OCI-LY7 (cell line): ENCODE measurements around the gene NTF3. TPM values are rescaled to one million over a fixed set of nuclear protein-coding genes. Genes with fewer than 3 reads are reported as not detected.

Experiments
- BruUV-seq: library from RNA; stranded (reverse); fragments of 400-500 nt; replicated peaks from 2 replicates; lab custom pipeline; 2021; lab: Mats Ljungman, UMichigan
- CTCF ChIA-PET: fragments of 300-600 bp; sonication (Branson Sonifier 250); formaldehyde crosslinking; loops from one replicate; lab custom pipeline; 2022; ENCODE audit warnings: antibody characterized with exemption; ENCODE audit not compliant: unreplicated experiment; lab: Charles Lee
- POLR2A ChIA-PET: fragments of 300-600 bp; sonication (Branson Sonifier 250); formaldehyde crosslinking; loops from one replicate; lab custom pipeline; 2022; ENCODE audit warnings: antibody characterized with exemption; lab: Charles Lee
- DNase-seq: peaks from one replicate; pipeline ENCODE4 v3.0.0-alpha.2; 2015; ENCODE audit warnings: low spot score
- H2AFZ ChIP-seq: fragments of 200-600 bp; sonication (generic), shearing (Covaris generic); 2 replicates; pipeline ENCODE4 v1.6.1; 2014; ENCODE audit warnings: mild to moderate bottlenecking, antibody characterized with exemption, low read length, moderate library complexity
- H3K27ac ChIP-seq: fragments of 200-600 bp; sonication (generic); 2 replicates; pipeline ENCODE4 v1.5.1; 2014; ENCODE audit warnings: mixed run types, low read depth, mild to moderate bottlenecking, moderate library complexity, low read length, inconsistent platforms; ENCODE audit not compliant: poor library complexity, severe bottlenecking
- H3K36me3 ChIP-seq: fragments of 200-600 bp; sonication (generic); 2 replicates; pipeline ENCODE4 v1.6.1; 2014; ENCODE audit warnings: mild to moderate bottlenecking, antibody characterized with exemption, low read length, moderate library complexity, mixed read lengths; ENCODE audit not compliant: insufficient read depth
- H3K4me1 ChIP-seq: fragments of 200-600 bp; sonication (generic); 2 replicates; pipeline ENCODE4 v1.5.1; 2014; ENCODE audit warnings: mild to moderate bottlenecking, low read length; ENCODE audit not compliant: insufficient read depth, poor library complexity, severe bottlenecking
- H3K4me2 ChIP-seq: fragments of 200-600 bp; sonication (generic); 2 replicates; pipeline ENCODE4 v1.6.1; 2014; ENCODE audit warnings: mild to moderate bottlenecking, low read length
- H3K4me3 ChIP-seq: fragments of 200-600 bp; sonication (generic); 2 replicates; pipeline ENCODE4 v1.5.1; 2014; ENCODE audit warnings: mild to moderate bottlenecking, low read depth, low read length; ENCODE audit not compliant: poor library complexity, severe bottlenecking
- H3K79me2 ChIP-seq: fragments of 200-600 bp; sonication (generic); 2 replicates; pipeline ENCODE4 v1.6.1; 2016; ENCODE audit warnings: low read depth, mild to moderate bottlenecking, low read length, moderate library complexity, mixed read lengths; ENCODE audit not compliant: insufficient read depth
- H3K9me2 ChIP-seq: fragments of 200-600 bp; sonication (generic); 2 replicates; pipeline ENCODE4 v1.6.1; 2016; ENCODE audit warnings: mild to moderate bottlenecking, low read length, mixed read lengths; ENCODE audit not compliant: insufficient read depth
- H3K9me3 ChIP-seq: fragments of 200-600 bp; sonication (generic); 2 replicates; pipeline ENCODE4 v1.6.1; 2014; ENCODE audit warnings: mild to moderate bottlenecking, mixed run types, low read length, mixed read lengths
- H4K20me1 ChIP-seq: fragments of 200-600 bp; sonication (generic); 2 replicates; pipeline ENCODE4 v1.6.1; 2014; ENCODE audit warnings: mild to moderate bottlenecking, antibody characterized with exemption, low read length, moderate library complexity, mixed read lengths; ENCODE audit not compliant: insufficient read depth
- CTCF ChIP-seq: fragments of 200-600 bp; sonication (generic); conservative IDR thresholded peaks from 2 replicates; pipeline ENCODE4 v1.5.1; 2014; ENCODE audit warnings: mild to moderate bottlenecking, antibody characterized with exemption, low read length, moderate library complexity, mixed read lengths
- EZH2phosphoT487 ChIP-seq: fragments of 200-600 bp; sonication (generic); IDR thresholded peaks from 2 replicates; pipeline ENCODE4 v1.6.1; 2018; ENCODE audit warnings: low read depth, borderline replicate concordance, mild to moderate bottlenecking, mixed run types, antibody characterized with exemption, low read length, moderate library complexity, mixed read lengths
- intact Hi-C: fragments of 100-400 bp; cut with micrococcal nuclease; formaldehyde crosslinking; loops from one replicate; pipeline ENCODE4 v1.10.0; 2022; ENCODE audit not compliant: unreplicated experiment
- total RNA-seq, 2 experiments: library from RNA; depleted of rRNA in 1 of 2; stranded (reverse); fragments of >200 nt in 1 of 2; shearing (Covaris generic) in 1 of 2; gene quantifications; 2 replicates each; pipeline ENCODE4 v1.2.3, GENCODE V29; 2014 to 2022

The NTF3 gene
- total RNA-seq, 2 experiments from 2014 or later, result 9.6 to 11.5 TPM

DNA sequence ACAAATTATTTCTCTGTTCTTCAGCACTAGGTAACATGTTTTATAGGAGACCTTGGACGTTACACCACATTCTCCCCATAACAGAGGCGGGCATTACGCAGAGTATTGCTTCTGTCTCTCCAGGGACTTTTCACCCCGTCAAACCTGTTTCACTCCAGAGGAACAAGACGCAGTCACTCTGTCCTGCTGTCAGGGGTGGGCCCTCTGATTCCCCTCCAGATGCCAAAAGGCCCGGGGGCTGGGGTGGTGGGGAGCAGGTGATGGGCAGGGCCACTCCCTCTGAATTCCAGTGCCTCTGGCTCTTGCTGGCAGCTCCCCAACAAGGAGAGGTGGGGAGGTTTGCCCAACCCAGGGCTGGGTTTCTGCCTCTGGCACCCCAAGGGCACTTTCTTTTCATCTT is 71.9 kb downstream of the NTF3 start:
- no peaks in the 10 kb centered on the region for H3K4me1 ChIP-seq
- no peaks in the 10 kb centered on the region for H3K79me2 ChIP-seq
- ChIA-PET POLR2A (interaction anchor here (0.6 to 0.7 kb wide), 2 partner anchors 17 to 1037 kb away, joined by 3 read pairs; no protein-coding TSS in a partner anchor), CTCF (no interaction called here)
- no peak overlapping the region for H3K27ac ChIP-seq
- TF ChIP-seq CTCF (no peak), EZH2phosphoT487 (no peak)
- BruUV-seq, result no TSS peak
- no peaks in the 10 kb centered on the region for H4K20me1 ChIP-seq
- no peak for DNase-seq
- no peaks in the 10 kb centered on the region for H3K36me3 ChIP-seq
- no peaks in the 10 kb centered on the region for H3K9me2 ChIP-seq
- no peak overlapping the region for H2AFZ ChIP-seq
- H3K4me2 ChIP-seq, result no peak overlapping the region
- intact Hi-C loops, result no loop called here
- H3K4me3 ChIP-seq, result no peak overlapping the region
- no peaks in the 10 kb centered on the region for H3K9me3 ChIP-seq

GRCh38 chr12:5505116-5505515 is 73.2 kb downstream of the NTF3 start:
- POLR2A ChIA-PET, result no interaction called here
- TF ChIP-seq CTCF (no peak), EZH2phosphoT487 (no peak)
- Histone ChIP-seq H4K20me1 (no peaks in the 10 kb centered on the region), H3K4me3 (no peak overlapping the region), H3K79me2 (no peaks in the 10 kb centered on the region), H3K9me3 (no peaks in the 10 kb centered on the region), H3K27ac (no peak overlapping the region), H3K36me3 (no peaks in the 10 kb centered on the region), H2AFZ (no peak overlapping the region), H3K4me1 (no peaks in the 10 kb centered on the region), H3K4me2 (no peak overlapping the region), H3K9me2 (no peaks in the 10 kb centered on the region)
- CTCF ChIA-PET, result no interaction called here
- DNase-seq, result no peak
- intact Hi-C loops, result no loop called here
- no TSS peak for BruUV-seq

DNA sequence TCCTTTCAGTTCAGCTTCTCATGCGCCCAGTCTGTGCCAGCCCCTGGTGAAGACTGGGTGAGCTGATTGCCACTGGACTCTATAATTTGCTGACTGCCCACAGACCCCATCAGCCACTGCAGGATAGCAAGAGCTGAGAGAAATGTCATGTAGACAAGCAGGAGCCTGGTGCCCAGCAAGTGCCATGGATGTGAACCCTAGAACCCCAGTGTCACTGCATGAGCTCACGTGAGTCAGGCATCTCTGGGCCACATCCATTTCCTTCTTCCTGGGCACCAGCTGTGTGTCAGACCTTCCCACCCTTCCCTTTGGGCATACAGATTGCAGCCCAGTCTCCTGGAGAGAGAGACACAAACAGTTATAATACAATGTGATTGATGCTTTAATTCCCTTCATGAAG is 73.8 kb downstream of the NTF3 start:
- POLR2A ChIA-PET, result interaction anchor here (0.6 kb wide), 1 partner anchor 1630 kb away, joined by 3 read pairs; no protein-coding TSS in a partner anchor
- Histone ChIP-seq H2AFZ (no peak overlapping the region), H4K20me1 (no peaks in the 10 kb centered on the region), H3K4me1 (no peaks in the 10 kb centered on the region), H3K27ac (no peak overlapping the region), H3K79me2 (no peaks in the 10 kb centered on the region), H3K36me3 (no peaks in the 10 kb centered on the region), H3K9me3 (no peaks in the 10 kb centered on the region), H3K4me2 (no peak overlapping the region), H3K9me2 (no peaks in the 10 kb centered on the region), H3K4me3 (no peak overlapping the region)
- intact Hi-C loops, result no loop called here
- BruUV-seq, result no TSS peak
- DNase-seq, result no peak
- TF ChIP-seq EZH2phosphoT487, result no peak
- no peak for TF ChIP-seq CTCF
- CTCF ChIA-PET, result no interaction called here
